ENCODE results near the gene LCE3A.
"Not testable (repeated sequence)": the region's sequence is repeated elsewhere in the genome, so short reads cannot be mapped to it uniquely, and the experiment has no call there.

The LCE3A gene, protein sequence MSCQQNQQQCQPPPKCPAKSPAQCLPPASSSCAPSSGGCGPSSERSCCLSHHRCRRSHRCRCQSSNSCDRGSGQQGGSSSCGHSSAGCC

GRCh38 chr1:152622803-152623202 lies at the start of gene LCE3A:
Gene LCE3A (minus strand): TSS chr1:152623103. CDS start chr1:152623103, 0 bp downstream.
- Histone ChIP-seq H3K9ac (ENCODE audit: low read length) (no peak within 1 kb of the TSS), H3K27me3 (ENCODE audit: control insufficient read depth in 1 of 2, insufficient read depth in 2 of 2, low read length in 2 of 2) (no peaks in the 10 kb centered on the region), H3K36me3 (ENCODE audit: insufficient read depth, low read length) (no peaks in the 10 kb centered on the region), H3K27ac (ENCODE audit: low read depth, low read length) (no peak within 1 kb of the TSS), H3K4me3 (ENCODE audit: low read depth in 1 of 2, low read length in 2 of 2) (no peak within 1 kb of the TSS), H3K4me1 (ENCODE audit: insufficient read depth, low read length) (no peaks in the 10 kb centered on the region), H3K9me3 (ENCODE audit: low read length) (no peaks in the 10 kb centered on the region)

DNA sequence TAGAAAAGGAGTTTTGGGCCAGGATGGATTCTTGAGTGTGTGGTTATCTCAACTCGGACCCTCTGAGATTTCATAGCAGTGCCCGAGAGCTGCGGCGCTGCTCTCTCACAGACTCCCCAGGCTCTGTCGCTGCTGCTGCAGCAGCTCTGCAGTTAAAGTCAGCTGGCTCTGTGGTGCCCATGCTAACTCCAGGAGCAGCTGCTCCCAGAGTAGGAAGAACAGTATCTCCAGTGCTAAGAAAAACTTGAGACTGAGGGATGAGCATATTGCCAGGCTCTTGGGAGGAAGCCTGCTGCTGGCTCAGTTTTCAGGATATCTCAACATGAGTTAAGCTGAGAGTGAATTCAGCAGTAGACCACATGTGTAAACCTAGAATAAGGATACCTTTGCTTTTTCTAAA lies 44.7 kb upstream of the LCE3A start:
- no peaks in the 10 kb centered on the region for H3K36me3 ChIP-seq (ENCODE audit: insufficient read depth, low read length)
- no peaks in the 10 kb centered on the region for H3K9me3 ChIP-seq (ENCODE audit: low read length)
- H3K4me1 ChIP-seq (ENCODE audit: insufficient read depth, low read length) = no peaks in the 10 kb centered on the region
- no peak overlapping the region for H3K4me3 ChIP-seq (ENCODE audit: low read depth in 1 of 2, low read length in 2 of 2)
- no peaks in the 10 kb centered on the region for H3K27me3 ChIP-seq (ENCODE audit: control insufficient read depth in 1 of 2, insufficient read depth in 2 of 2, low read length in 2 of 2)
- H3K9ac ChIP-seq (ENCODE audit: low read length) = no peak overlapping the region
- no peak overlapping the region for H3K27ac ChIP-seq (ENCODE audit: low read depth, low read length)

DNA sequence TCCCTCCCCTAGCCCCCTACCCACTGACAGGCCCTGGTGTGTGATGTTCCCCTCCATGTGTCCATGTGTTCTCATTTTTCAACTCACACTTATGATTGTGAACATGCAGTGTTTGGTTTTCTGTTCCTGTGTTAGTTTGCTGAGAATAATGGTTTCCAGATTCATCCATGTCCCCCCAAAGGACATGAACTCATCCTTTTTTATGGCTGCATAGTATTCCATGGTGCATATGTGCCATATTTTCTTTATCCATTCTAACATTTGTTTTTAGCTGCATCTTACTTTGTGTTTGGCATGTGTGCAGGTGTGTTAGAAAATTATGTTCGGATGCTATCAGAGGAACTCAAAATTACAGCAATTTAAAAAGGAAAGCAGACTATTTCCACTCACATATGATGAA lies 43.3 kb upstream of the LCE3A start:
- H3K27me3 ChIP-seq (ENCODE audit: control insufficient read depth in 1 of 2, insufficient read depth in 2 of 2, low read length in 2 of 2); H3K4me1 ChIP-seq (ENCODE audit: insufficient read depth, low read length); H3K4me3 ChIP-seq (ENCODE audit: low read depth in 1 of 2, low read length in 2 of 2); H3K9ac ChIP-seq (ENCODE audit: low read length); H3K9me3 ChIP-seq (ENCODE audit: low read length); H3K27ac ChIP-seq (ENCODE audit: low read depth, low read length); H3K36me3 ChIP-seq (ENCODE audit: insufficient read depth, low read length): not testable (repeated sequence)

DNA sequence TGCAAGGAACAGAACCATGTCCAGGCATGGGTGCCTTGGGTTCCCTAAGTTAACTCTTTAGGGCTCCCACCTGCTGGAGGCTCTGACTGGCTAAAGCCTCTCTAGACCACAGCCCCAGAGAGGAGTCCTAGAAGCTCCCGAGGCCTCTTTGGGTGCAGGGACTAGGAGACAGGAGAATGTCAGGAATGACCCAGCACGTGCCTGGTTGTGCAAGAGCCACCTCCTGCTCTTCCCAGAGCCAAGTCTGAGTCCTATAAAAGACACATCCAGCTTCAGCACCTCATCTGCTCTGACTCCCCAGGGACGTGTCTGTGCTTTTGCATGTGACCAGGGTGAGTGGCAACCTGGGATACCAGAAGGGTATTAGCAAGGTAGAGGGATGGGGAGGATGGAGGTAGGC lies 40.2 kb upstream of the LCE3A start, which contains the start of gene LCE2D:
Gene LCE2D, plus strand, starts transcription at position 283 of the 400 bp plus-strand sequence. CDS start 726 bp downstream, outside the sequence.
- Histone ChIP-seq H3K9ac (ENCODE audit: low read length) (no peak within 1 kb of the TSS), H3K27ac (ENCODE audit: low read depth, low read length) (no peak within 1 kb of the TSS), H3K4me1 (ENCODE audit: insufficient read depth, low read length) (no peaks in the 10 kb centered on the region), H3K27me3 (ENCODE audit: control insufficient read depth in 1 of 2, insufficient read depth in 2 of 2, low read length in 2 of 2) (no peaks in the 10 kb centered on the region), H3K9me3 (ENCODE audit: low read length) (no peaks in the 10 kb centered on the region), H3K36me3 (ENCODE audit: insufficient read depth, low read length) (no peaks in the 10 kb centered on the region), H3K4me3 (ENCODE audit: low read depth in 1 of 2, low read length in 2 of 2) (no peak within 1 kb of the TSS)

DNA sequence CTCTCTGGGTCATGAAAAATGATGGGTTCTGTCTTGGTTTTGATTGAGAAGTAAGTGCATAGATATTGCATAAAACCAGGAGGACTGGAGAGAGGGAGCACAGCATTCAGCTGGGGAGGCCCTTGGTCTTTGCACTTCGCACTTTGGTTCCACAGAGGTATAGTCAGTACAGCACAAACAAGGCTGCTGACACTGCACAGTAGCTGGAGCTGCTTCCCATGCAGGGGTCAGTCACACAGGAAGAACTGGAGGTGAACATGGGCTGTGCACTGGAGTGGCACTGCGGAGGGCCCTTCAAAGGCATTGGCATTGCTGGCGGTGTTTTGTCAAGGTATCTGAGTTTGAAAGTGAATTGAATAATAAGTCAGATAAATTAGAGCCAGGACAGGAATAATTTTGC lies 35.7 kb upstream of the LCE3A start:
- Histone ChIP-seq H3K4me3 (ENCODE audit: low read depth in 1 of 2, low read length in 2 of 2) (no peak overlapping the region), H3K9me3 (ENCODE audit: low read length) (no peaks in the 10 kb centered on the region), H3K4me1 (ENCODE audit: insufficient read depth, low read length) (no peaks in the 10 kb centered on the region), H3K36me3 (ENCODE audit: insufficient read depth, low read length) (no peaks in the 10 kb centered on the region), H3K9ac (ENCODE audit: low read length) (no peak overlapping the region), H3K27me3 (ENCODE audit: control insufficient read depth in 1 of 2, insufficient read depth in 2 of 2, low read length in 2 of 2) (no peaks in the 10 kb centered on the region), H3K27ac (ENCODE audit: low read depth, low read length) (no peak overlapping the region)

DNA sequence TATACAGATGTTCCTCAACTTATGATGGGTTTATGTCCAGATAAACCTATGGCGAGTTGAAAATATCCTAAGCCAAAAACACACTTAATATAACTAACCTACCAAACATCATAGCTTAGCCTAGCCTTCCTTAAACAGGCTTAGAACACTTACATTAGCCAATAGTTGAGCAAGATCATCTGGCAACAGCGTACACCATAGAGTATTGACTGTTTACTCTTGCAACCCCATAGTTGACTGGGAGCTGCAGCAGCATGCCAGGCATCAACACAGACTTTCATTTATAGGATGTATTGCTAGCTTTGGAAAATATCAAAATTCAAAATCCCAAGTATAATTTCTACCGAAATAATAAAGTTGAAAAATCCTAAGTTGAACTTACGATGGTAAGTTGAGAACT lies 34.8 kb upstream of the LCE3A start:
- Histone ChIP-seq H3K27me3 (ENCODE audit: control insufficient read depth in 1 of 2, insufficient read depth in 2 of 2, low read length in 2 of 2) (no peaks in the 10 kb centered on the region), H3K9ac (ENCODE audit: low read length) (no peak overlapping the region), H3K9me3 (ENCODE audit: low read length) (no peaks in the 10 kb centered on the region), H3K4me3 (ENCODE audit: low read depth in 1 of 2, low read length in 2 of 2) (no peak overlapping the region), H3K36me3 (ENCODE audit: insufficient read depth, low read length) (no peaks in the 10 kb centered on the region), H3K27ac (ENCODE audit: low read depth, low read length) (no peak overlapping the region), H3K4me1 (ENCODE audit: insufficient read depth, low read length) (no peaks in the 10 kb centered on the region)

DNA sequence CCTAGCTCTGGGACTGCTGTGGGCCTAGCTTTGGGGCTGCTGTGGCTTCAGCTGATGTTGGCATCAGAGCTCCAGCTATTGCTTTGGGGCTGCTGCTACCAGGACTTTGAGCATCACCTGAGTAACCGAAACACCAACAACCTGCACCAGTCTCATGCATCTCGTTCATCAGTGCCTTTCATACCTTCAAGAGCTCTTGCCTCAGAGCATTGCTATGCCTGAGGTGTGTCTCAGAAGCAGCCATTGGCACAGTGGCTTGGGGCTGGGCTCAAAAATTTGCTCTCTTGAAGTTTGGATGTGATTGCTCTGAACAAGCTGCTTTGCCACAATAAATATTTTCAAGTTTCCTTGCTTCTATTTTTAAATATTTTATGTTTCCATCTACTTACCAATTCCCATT lies 33.6 kb upstream of the LCE3A start:
- Histone ChIP-seq H3K27me3 (ENCODE audit: control insufficient read depth in 1 of 2, insufficient read depth in 2 of 2, low read length in 2 of 2) (no peaks in the 10 kb centered on the region), H3K9ac (ENCODE audit: low read length) (no peak overlapping the region), H3K27ac (ENCODE audit: low read depth, low read length) (no peak overlapping the region)

DNA sequence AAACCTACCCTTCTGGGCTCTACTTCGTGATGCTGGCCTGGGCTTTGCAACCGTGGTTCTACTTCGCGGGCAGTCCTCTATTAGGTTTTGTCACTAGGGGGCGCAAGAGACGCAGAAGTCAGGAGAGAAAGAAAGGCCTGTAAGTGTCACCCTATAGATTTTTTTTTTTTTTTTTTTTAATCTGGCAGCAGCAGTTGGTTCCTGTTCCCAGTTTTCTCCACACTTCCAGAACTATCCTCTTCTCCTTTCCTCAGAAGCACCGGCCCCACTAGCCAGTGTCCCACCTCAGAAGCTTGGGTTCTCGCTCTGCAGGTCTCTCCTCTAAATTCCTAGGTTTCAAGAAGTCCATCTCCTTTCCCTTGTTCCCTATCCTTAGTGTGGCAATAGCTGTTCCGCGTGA lies 31.2 kb upstream of the LCE3A start:
- H3K36me3 ChIP-seq (ENCODE audit: insufficient read depth, low read length) = no peaks in the 10 kb centered on the region
- H3K9ac ChIP-seq (ENCODE audit: low read length) = no peak overlapping the region
- no peak overlapping the region for H3K27ac ChIP-seq (ENCODE audit: low read depth, low read length)
- no peaks in the 10 kb centered on the region for H3K4me1 ChIP-seq (ENCODE audit: insufficient read depth, low read length)
- H3K4me3 ChIP-seq (ENCODE audit: low read depth in 1 of 2, low read length in 2 of 2) = no peak overlapping the region
- H3K9me3 ChIP-seq (ENCODE audit: low read length) = no peaks in the 10 kb centered on the region
- no peaks in the 10 kb centered on the region for H3K27me3 ChIP-seq (ENCODE audit: control insufficient read depth in 1 of 2, insufficient read depth in 2 of 2, low read length in 2 of 2)

More for the DNA sequence above, 33.6 kb upstream of the LCE3A start:
- no peaks in the 10 kb centered on the region for H3K9me3 ChIP-seq (ENCODE audit: low read length)
- no peak overlapping the region for H3K4me3 ChIP-seq (ENCODE audit: low read depth in 1 of 2, low read length in 2 of 2)
- H3K4me1 ChIP-seq (ENCODE audit: insufficient read depth, low read length) = no peaks in the 10 kb centered on the region
- no peaks in the 10 kb centered on the region for H3K36me3 ChIP-seq (ENCODE audit: insufficient read depth, low read length)

GRCh38 chr1:152646656-152647055 lies 23.8 kb upstream of the LCE3A start:
- Histone ChIP-seq H3K9ac (ENCODE audit: low read length) (no peak overlapping the region), H3K4me3 (ENCODE audit: low read depth in 1 of 2, low read length in 2 of 2) (no peak overlapping the region), H3K27me3 (ENCODE audit: control insufficient read depth in 1 of 2, insufficient read depth in 2 of 2, low read length in 2 of 2) (no peaks in the 10 kb centered on the region), H3K9me3 (ENCODE audit: low read length) (no peaks in the 10 kb centered on the region), H3K36me3 (ENCODE audit: insufficient read depth, low read length) (no peaks in the 10 kb centered on the region), H3K27ac (ENCODE audit: low read depth, low read length) (no peak overlapping the region), H3K4me1 (ENCODE audit: insufficient read depth, low read length) (no peaks in the 10 kb centered on the region)

DNA sequence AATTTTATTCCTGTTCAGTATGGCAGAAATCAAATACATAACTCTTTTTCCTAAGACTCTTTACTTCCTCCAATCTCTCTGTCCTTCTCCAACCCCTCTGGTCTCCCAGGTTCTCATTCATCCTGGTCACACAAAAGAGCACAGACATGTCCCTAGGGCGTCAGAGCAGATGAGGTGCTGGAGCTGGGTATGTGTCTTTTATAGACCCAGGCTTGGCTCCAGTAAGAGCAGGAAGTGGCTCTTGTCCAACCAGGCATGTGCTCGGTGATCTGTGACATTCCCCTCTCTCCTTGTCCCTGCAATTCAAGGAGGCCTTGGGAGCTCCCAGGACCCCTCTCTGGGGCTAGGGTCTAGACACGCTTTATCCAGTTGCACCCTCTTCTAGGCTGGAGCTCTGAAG lies 22.2 kb upstream of the LCE3A start:
- H3K4me3 ChIP-seq (ENCODE audit: low read depth in 1 of 2, low read length in 2 of 2) = no peak overlapping the region
- no peaks in the 10 kb centered on the region for H3K9me3 ChIP-seq (ENCODE audit: low read length)
- no peaks in the 10 kb centered on the region for H3K4me1 ChIP-seq (ENCODE audit: insufficient read depth, low read length)
- H3K36me3 ChIP-seq (ENCODE audit: insufficient read depth, low read length) = no peaks in the 10 kb centered on the region
- no peak overlapping the region for H3K9ac ChIP-seq (ENCODE audit: low read length)
- no peak overlapping the region for H3K27ac ChIP-seq (ENCODE audit: low read depth, low read length)
- no peaks in the 10 kb centered on the region for H3K27me3 ChIP-seq (ENCODE audit: control insufficient read depth in 1 of 2, insufficient read depth in 2 of 2, low read length in 2 of 2)

GRCh38 chr1:152643945-152644344 lies 21.0 kb upstream of the LCE3A start:
- Histone ChIP-seq H3K27me3 (ENCODE audit: control insufficient read depth in 1 of 2, insufficient read depth in 2 of 2, low read length in 2 of 2) (no peaks in the 10 kb centered on the region), H3K4me3 (ENCODE audit: low read depth in 1 of 2, low read length in 2 of 2) (no peak overlapping the region), H3K36me3 (ENCODE audit: insufficient read depth, low read length) (no peaks in the 10 kb centered on the region), H3K4me1 (ENCODE audit: insufficient read depth, low read length) (no peaks in the 10 kb centered on the region), H3K27ac (ENCODE audit: low read depth, low read length) (no peak overlapping the region), H3K9me3 (ENCODE audit: low read length) (no peaks in the 10 kb centered on the region), H3K9ac (ENCODE audit: low read length) (no peak overlapping the region)

- Histone ChIP-seq H3K27me3 (ENCODE audit: control insufficient read depth in 1 of 2, insufficient read depth in 2 of 2, low read length in 2 of 2) (no peaks in the 10 kb centered on the region), H3K36me3 (ENCODE audit: insufficient read depth, low read length) (no peaks in the 10 kb centered on the region), H3K9me3 (ENCODE audit: low read length) (no peaks in the 10 kb centered on the region), H3K4me3 (ENCODE audit: low read depth in 1 of 2, low read length in 2 of 2) (no peak overlapping the region), H3K9ac (ENCODE audit: low read length) (no peak overlapping the region), H3K4me1 (ENCODE audit: insufficient read depth, low read length) (no peaks in the 10 kb centered on the region), H3K27ac (ENCODE audit: low read depth, low read length) (no peak overlapping the region)
Observed at GRCh38 chr1:152640351-152640750, 17.4 kb upstream of the LCE3A start.
